ENCODE measurements around the gene RACK1. TPM values are rescaled to one million over a fixed set of nuclear protein-coding genes. Genes with fewer than 3 reads are reported as not detected.

RACK1 gene
- total and polyA plus RNA-seq, 2 of the 8 experiments (the other 6 are each of a cell fraction or from before 2014, with no cell fraction given) = 2,589 to 7,971 TPM

DNA sequence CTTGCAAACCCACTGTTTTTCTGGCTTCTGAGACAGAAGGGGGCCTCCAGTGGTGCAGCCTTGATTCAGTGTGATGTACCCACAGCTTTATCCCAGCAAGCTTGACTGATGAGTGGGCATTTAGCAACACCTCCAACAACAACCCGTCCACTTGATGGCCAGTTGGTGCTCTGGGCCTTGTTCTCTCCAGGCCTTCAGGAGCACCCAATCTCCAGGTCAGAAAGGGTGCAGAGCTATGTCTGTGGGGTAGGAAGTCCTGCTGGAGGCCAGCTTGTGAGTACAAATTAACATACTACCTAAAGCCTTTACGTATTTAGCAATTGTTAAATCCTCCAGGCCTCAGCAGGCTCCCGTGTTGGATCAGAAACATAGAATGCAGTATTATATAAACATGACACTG is 27.4 kb upstream of the RACK1 start:
- Histone ChIP-seq H2BK20ac (ENCODE audit: low read length) (no peak overlapping the region), H3K18ac (ENCODE audit: extremely low read depth, low read length) (no peak overlapping the region), H3K23ac (ENCODE audit: insufficient read length) (no peak overlapping the region), H3K36me3 (ENCODE audit: control insufficient read depth in 2 of 4, insufficient read depth in 4 of 4, low read length in 3 of 4) (no peaks in the 10 kb centered on the region), H3K27ac (ENCODE audit: low read depth, low read length) (no peak overlapping the region), H4K20me1 (replicated peaks in 1 of 2; ENCODE audit: control insufficient read depth in 1 of 2, insufficient read depth in 2 of 2, low read length in 2 of 2) (no peaks in the 10 kb centered on the region), H3K79me1 (ENCODE audit: low read depth, low read length) (no peaks in the 10 kb centered on the region), H2BK12ac (ENCODE audit: low read depth, low read length) (no peak overlapping the region), H3K27me3 (replicated peaks in 1 of 4; ENCODE audit: control insufficient read depth in 3 of 4, extremely low read depth in 1 of 4, insufficient read depth in 3 of 4, low read length in 3 of 4) (no peaks in the 10 kb centered on the region), H4K5ac (ENCODE audit: insufficient read length, low read depth, low read length) (no peak overlapping the region), H3K4ac (replicated peaks; ENCODE audit: insufficient read length, low read depth, low read length) (no peak overlapping the region), H3K23me2 (ENCODE audit: low read depth, low read length) (no peaks in the 10 kb centered on the region), H4K91ac (replicated peaks; ENCODE audit: insufficient read length, low read length) (no peak overlapping the region), H3K4me3 (ENCODE audit: extremely low read depth in 1 of 4, insufficient read depth in 2 of 4, low read depth in 3 of 4, low read length in 4 of 4) (no peak overlapping the region), H3K56ac (replicated peaks; ENCODE audit: insufficient read length, low read depth, low read length) (no peak overlapping the region), H4K8ac (ENCODE audit: extremely low read depth, insufficient read depth, low read length) (no peak overlapping the region), H2BK5ac (ENCODE audit: low read depth, low read length) (no peak overlapping the region), H3K4me2 (ENCODE audit: insufficient read depth in 1 of 2, low read depth in 2 of 2, low read length in 2 of 2) (no peak overlapping the region), H3K9me3 (ENCODE audit: insufficient read depth in 2 of 2, low read depth in 1 of 2, low read length in 1 of 2) (peaks cover 0 to 1% of the 10 kb centered on the region in 2 experiments; a peak in 1 of 4 replicates), H3K14ac (ENCODE audit: insufficient read length) (no peak overlapping the region), H2AFZ (ENCODE audit: low read length) (no peak overlapping the region), H2AK5ac (ENCODE audit: low read depth, low read length) (no peak overlapping the region), H2BK15ac (ENCODE audit: low read length) (no peak overlapping the region), H3K4me1 (replicated peaks in 1 of 4; ENCODE audit: control insufficient read depth in 3 of 4, insufficient read depth in 4 of 4, low read length in 3 of 4) (peaks cover 0 to 2% (median 0%) of the 10 kb centered on the region in 4 experiments; a peak in 1 of 7 replicates), H2BK120ac (replicated peaks; ENCODE audit: low read depth, low read length) (no peak overlapping the region), H3K79me2 (ENCODE audit: control insufficient read depth in 1 of 2, insufficient read depth in 2 of 2, low read length in 2 of 2) (no peaks in the 10 kb centered on the region), H3K9ac (replicated peaks in 1 of 4; ENCODE audit: extremely low read depth in 1 of 4, low read depth in 3 of 4, low read length in 3 of 4) (no peak overlapping the region)
- 79% methylated on average over 3 of the region's 3 CpGs; no CpG with 5 or more reads in 1 of the 2 experiments for WGBS, 2 experiments (ENCODE audit: extremely low coverage in 1 of 2, insufficient coverage in 1 of 2, insufficient read length in 1 of 2, insufficient replicate concordance in 2 of 2, low coverage in 1 of 2, low lambda C conversion rate in 2 of 2, missing lambda C conversion rate in 1 of 2)
- ChIA-PET POLR2A (ENCODE audit: partially characterized antibody) (interaction anchor here (0.9 to 1.7 kb wide), 7 partner anchors 9 to 28 kb away, joined by 3 to 8 read pairs (median 3); no protein-coding TSS in a partner anchor), CTCF (ENCODE audit: partially characterized antibody) (interaction anchor here (0.8 to 1.0 kb wide), 2 partner anchors 12 to 16 kb away, joined by 3 read pairs; no protein-coding TSS in a partner anchor)
- no peak for FAIRE-seq
- DNase-seq (ENCODE audit: low read depth in 1 of 2, low spot score in 2 of 2) = no peak
- TF ChIP-seq YY1 (IDR thresholded peaks at IDR 0.05; ENCODE audit: low read depth, low read length) = no peak
- TF ChIP-seq TBP (IDR thresholded peaks at IDR 0.05; ENCODE audit: low read depth, low read length) = no peak
- no peak for TF ChIP-seq CHD2 (IDR thresholded peaks at IDR 0.05; ENCODE audit: low read length)
- TF ChIP-seq GTF2F1 (IDR thresholded peaks at IDR 0.05; ENCODE audit: borderline replicate concordance, low read depth, low read length) = no peak
- TF ChIP-seq CREB1 (IDR thresholded peaks at IDR 0.05) = no peak
- no peak for TF ChIP-seq CTBP2 (IDR thresholded peaks at IDR 0.05; ENCODE audit: borderline replicate concordance, insufficient read depth, insufficient read length, low read length)
- TF ChIP-seq RFX5 (IDR thresholded peaks at IDR 0.05; ENCODE audit: borderline replicate concordance, low read depth, low read length) = no peak
- no peak for TF ChIP-seq KDM4A (IDR thresholded peaks at IDR 0.05; ENCODE audit: low read depth, low read length, severe bottlenecking)
- TF ChIP-seq NANOG (IDR thresholded peaks at IDR 0.05; ENCODE audit: insufficient read depth, low read depth, low read length, poor library complexity, severe bottlenecking) = no peak
- TF ChIP-seq, protein P1, sequence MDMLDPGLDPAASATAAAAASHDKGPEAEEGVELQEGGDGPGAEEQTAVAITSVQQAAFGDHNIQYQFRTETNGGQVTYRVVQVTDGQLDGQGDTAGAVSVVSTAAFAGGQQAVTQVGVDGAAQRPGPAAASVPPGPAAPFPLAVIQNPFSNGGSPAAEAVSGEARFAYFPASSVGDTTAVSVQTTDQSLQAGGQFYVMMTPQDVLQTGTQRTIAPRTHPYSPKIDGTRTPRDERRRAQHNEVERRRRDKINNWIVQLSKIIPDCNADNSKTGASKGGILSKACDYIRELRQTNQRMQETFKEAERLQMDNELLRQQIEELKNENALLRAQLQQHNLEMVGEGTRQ (IDR thresholded peaks at IDR 0.05; ENCODE audit: low read length) = no peak
- TF ChIP-seq, protein P2, sequence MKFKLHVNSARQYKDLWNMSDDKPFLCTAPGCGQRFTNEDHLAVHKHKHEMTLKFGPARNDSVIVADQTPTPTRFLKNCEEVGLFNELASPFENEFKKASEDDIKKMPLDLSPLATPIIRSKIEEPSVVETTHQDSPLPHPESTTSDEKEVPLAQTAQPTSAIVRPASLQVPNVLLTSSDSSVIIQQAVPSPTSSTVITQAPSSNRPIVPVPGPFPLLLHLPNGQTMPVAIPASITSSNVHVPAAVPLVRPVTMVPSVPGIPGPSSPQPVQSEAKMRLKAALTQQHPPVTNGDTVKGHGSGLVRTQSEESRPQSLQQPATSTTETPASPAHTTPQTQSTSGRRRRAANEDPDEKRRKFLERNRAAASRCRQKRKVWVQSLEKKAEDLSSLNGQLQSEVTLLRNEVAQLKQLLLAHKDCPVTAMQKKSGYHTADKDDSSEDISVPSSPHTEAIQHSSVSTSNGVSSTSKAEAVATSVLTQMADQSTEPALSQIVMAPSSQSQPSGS (IDR thresholded peaks at IDR 0.05; ENCODE audit: low read length) = no peak
